Fibroblast of skin of left quadriceps (primary cell): Measurements from ENCODE around the gene FGFR3.

Experiments
- DNase-seq, 2 experiments: peaks; one replicate each; pipeline ENCODE4 v3.0.0-alpha.2; 2013; ENCODE audit warnings: low read depth in 2 of 2

Gene FGFR3

GRCh38 chr4:1787411-1788077 is 5.5 kb upstream of the FGFR3 start:
- no peak for DNase-seq

GRCh38 chr4:1788254-1788973 is 4.7 kb upstream of the FGFR3 start:
- no peak for DNase-seq

GRCh38 chr4:1789552-1789951 is 3.5 kb upstream of the FGFR3 start:
- no peak for DNase-seq

GRCh38 chr4:1790005-1790404 is 3.1 kb upstream of the FGFR3 start:
- no peak for DNase-seq

- DNase-seq = no peak
Measured at GRCh38 chr4:1792158-1792831, 798 bp upstream of the FGFR3 start.

GRCh38 chr4:1793496-1793840 is 375 bp downstream of the FGFR3 start:
- DNase-seq = no peak

GRCh38 chr4:1793940-1794808 is 1.1 kb downstream of the FGFR3 start:
- DNase-seq = no peak

GRCh38 chr4:1794809-1795298 is 1.8 kb downstream of the FGFR3 start:
- no peak for DNase-seq

GRCh38 chr4:1795299-1796195 is 2.5 kb downstream of the FGFR3 start:
- DNase-seq = no peak

GRCh38 chr4:1796486-1797204 is 3.6 kb downstream of the FGFR3 start:
- no peak for DNase-seq

- DNase-seq = no peak
Measured at GRCh38 chr4:1797298-1797860, 4.3 kb downstream of the FGFR3 start.

GRCh38 chr4:1797861-1798579 is 4.9 kb downstream of the FGFR3 start:
- no peak for DNase-seq

GRCh38 chr4:1798580-1799386 is 5.7 kb downstream of the FGFR3 start:
- no peak for DNase-seq

GRCh38 chr4:1799387-1800375 is 6.6 kb downstream of the FGFR3 start:
- DNase-seq = no peak

- no peak for DNase-seq
Measured at GRCh38 chr4:1800805-1801204, 7.7 kb downstream of the FGFR3 start.

- DNase-seq = no peak
Measured at GRCh38 chr4:1801286-1801958, 8.3 kb downstream of the FGFR3 start.
